HG03565 (cell line): Measurements from ENCODE around the gene BAHCC1.

ENCODE experiments used
- ATAC-seq: cut with Tn5 transposase; IDR thresholded peaks from one replicate; pipeline ENCODE4 v1.9.1; 2021; ENCODE audit warnings: mild to moderate bottlenecking, moderate library complexity; ENCODE audit not compliant: unreplicated experiment

Gene BAHCC1

DNA sequence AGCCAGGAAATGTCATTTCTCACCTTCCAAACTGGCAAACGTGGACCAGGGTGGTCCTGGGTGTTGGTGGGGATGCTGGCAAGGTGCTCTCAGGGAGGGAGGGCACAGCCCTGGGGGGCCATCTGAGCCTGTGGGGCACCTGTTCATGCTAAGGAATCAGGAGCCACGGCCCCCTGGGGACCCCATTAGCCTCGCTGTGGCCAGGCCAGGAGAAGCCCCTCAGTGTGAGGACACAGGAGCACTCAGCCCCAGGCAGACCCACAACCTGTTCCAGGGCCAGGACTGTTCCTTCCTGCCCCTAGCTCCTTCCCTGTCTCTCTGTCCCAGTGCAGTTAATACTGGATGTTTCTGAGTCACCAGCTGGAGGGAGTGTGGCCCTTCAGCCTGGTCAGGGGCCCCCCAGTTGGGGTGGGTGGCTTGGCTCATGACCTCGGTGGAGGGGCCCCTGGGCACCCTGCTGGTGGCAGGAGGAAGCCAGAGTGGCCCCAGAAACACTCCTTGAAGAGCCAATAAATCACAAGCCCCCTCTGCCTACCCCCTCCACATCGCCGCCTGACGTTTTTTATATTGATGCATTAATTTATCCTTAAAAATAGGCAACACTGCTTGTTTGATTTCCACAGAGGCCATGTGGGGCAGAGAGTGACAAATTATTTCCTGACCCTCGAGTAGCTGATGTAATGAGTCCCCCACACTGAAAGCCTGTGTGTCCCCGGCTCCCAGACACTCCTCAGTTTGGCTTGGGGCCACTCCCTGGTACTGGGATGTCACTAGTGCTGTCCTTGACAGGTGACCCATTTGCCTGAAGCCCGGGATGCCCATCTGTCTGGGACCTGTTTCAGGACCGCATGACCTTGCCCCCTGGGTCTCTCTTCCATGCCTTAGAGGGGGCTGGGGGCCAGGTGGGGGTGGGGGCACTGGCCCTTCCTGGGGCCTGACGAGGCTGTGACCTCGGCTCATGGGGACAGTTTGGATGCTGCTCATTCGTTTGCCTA is 95.0 kb downstream of the BAHCC1 start:
- no peak for ATAC-seq

- no peak for ATAC-seq
These were observed 95.9 kb downstream of the BAHCC1 start for GRCh38 chr17:81491181-81491581.

DNA sequence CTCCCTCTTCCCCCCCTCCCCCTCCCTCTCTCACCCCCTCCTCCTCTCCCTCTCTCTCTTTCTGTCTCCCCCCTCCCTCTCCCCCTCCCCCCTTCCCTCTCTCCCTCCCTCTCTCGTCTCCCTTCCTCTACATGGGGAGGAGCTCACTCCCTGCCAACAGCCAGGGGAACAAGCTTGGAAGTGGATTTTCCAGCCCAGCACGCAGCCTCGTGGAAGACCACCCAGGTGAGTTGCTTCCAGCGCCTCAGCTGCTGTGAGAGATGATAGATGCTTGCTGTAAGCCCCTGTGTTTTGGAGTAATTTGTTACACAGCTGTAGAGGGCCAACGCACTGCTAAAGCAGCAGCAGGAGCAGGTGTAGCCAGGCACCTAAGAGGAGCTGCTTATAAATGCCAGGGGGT is 96.5 kb downstream of the BAHCC1 start:
- no peak for ATAC-seq

- no peak for ATAC-seq
These were observed 96.9 kb downstream of the BAHCC1 start for GRCh38 chr17:81492202-81492601.

DNA sequence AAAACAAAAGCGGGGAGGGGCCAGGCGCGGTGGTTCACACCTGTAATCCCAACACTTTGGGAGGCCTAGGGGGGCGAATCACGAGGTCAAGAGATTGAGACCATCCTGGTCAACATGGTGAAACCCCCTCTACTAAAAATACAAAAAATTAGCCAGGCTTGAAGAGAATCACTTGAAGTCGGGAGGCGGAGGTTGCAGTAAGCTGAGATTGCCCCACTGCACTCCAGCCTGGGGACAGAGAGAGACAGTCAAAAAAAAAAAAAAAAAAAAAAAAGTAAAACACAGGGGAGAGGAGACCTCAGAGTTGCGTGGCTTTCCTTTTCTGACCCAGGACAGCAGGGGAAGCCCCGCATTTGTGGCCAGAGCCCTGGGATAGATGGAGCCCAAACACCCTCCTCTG is 97.4 kb downstream of the BAHCC1 start:
- ATAC-seq, result no peak

DNA sequence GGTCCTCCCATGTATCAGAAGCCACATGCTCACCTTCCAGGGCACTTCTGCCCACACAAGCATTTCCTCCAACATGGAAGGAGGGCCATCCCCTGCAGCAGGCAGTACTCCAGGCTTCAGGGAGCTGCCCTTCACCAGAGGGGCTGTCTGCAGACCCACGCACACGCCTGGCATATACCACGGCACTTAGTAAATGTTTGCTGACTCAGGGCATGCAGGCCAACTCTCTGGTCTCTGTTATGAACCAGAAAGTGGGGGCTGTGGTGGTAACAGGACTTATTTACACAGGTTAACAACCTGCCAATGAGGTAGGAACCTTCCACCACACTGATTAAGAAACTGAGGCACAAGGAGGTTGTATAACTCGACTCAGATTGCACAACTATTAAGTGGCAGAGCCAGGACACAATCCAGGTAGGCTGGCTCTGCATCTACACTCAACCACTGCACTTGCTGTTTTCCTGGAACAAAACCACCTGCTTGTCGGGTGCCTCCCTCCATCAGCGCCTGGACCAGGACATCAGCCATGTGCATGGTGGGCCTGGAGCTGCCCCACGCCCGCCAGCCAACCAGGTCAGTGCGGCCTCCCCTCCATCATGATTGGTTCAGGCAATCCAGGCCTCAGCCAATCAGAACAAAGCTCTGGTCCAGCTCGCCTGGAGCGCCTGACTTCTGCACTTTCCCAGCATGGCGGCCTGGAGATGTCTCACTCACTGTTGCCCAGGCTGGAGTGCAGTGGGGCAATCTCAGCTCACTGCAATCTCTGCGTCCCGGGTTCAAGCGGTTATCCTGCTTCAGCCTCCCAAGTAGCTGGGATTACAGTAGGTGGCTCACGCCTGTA is 98.2 kb downstream of the BAHCC1 start:
- ATAC-seq, result no peak

DNA sequence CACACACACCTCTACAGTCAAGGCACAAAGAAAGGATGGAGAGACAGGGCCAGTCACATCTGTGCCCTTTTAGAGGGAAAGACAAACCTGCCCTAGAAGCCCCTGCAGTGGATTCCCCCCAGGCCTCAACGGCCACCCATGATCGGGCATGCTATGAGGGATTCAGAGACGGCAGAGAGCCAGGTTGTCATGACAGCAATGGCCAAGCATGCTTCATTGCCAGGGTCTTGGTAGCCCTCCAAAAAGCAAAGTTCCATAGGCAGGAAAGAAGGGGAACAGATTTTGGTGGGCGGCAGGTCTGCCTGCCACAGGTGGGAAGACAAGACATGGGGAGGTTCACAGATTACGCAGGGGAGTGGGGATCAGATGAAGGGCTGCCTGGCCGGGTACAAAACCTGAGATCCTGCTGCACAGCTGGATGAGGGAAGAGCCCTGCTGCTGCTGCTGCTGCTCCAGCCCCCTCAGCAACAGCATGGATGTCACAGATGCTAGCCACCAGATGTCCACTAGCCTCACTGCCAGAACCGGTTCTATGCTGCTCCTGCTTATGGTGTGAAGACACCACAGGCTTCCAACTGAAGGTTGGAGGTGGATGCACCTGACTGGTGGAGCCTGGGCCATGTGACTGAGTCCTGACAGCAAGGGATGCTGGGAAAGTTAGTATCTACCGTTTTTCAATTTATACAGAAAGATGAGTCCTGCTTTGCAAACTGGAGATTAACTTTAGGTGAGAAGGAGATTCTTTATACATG is 99.5 kb downstream of the BAHCC1 start:
- no peak for ATAC-seq

GRCh38 chr17:81498953-81499600 is 103.8 kb downstream of the BAHCC1 start:
- no peak for ATAC-seq

DNA sequence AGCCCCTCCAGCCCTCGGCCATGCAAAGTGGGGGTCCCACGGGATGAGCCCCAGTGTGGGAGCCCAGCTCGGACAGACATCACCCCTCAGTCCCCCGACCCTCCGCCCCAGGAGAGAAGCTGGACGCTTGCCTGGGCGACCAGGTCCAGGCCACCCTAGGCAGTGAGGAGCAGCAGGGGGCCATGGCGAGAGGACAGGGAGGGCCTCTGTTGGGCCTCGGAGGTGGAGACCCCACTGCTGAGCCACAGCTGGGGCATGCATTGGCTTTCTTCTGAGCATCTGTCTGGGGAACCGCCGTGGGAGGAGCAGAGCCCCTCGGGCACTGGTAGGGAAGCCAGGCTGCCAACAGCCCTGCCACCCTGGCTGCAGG is 104.3 kb downstream of the BAHCC1 start:
- ATAC-seq, result no peak

GRCh38 chr17:81500047-81500446 is 104.8 kb downstream of the BAHCC1 start:
- no peak for ATAC-seq

DNA sequence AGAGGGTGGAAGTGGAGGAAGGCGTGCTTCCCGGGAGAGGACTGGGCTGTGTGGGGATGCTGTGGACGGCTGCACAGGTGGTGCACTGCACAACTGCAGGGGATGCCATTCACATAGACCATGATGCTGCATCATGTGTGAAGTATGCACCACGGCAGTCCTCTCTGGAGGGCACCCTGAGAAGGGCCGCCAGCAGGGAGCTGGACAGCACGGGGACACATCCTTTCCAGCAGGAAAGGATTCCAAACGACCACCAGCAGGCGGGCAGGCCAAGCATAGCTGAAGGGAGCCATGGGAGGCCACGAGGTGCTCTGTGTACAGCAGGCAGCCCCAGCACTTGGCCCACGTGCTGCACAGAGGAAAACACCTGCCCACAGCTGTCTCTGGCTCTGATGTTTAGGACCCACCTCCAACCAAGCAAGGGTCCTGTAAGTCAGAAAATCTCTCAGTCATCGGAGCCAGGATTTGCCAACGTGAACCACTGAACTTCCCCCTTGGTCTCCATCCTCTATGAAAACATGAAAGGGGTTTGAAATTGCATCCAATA is 107.3 kb downstream of the BAHCC1 start:
- ATAC-seq, result no peak

DNA sequence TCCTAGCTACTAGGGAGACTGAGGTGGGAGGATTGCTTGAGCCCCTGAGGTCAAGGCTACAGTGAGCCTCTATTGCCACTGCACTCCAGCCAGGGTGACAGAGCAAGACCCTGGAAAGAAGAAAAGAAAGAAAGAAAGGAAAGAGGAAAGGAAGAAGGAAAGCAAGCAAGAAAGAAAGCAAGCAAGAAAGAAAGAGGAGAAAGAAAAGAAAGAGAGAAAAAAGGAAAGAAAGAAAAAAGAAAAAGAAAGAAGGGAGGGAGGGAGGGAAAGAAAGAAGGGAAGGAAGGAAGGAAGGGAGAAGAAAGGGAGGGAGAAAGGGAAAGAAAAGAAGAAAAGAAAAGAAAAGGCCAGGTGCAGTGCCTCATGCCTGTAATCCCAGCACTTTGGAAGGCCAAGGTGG is 108.4 kb downstream of the BAHCC1 start:
- ATAC-seq, result no peak

- ATAC-seq, result no peak
These were observed 113.5 kb downstream of the BAHCC1 start for GRCh38 chr17:81508639-81509206.

DNA sequence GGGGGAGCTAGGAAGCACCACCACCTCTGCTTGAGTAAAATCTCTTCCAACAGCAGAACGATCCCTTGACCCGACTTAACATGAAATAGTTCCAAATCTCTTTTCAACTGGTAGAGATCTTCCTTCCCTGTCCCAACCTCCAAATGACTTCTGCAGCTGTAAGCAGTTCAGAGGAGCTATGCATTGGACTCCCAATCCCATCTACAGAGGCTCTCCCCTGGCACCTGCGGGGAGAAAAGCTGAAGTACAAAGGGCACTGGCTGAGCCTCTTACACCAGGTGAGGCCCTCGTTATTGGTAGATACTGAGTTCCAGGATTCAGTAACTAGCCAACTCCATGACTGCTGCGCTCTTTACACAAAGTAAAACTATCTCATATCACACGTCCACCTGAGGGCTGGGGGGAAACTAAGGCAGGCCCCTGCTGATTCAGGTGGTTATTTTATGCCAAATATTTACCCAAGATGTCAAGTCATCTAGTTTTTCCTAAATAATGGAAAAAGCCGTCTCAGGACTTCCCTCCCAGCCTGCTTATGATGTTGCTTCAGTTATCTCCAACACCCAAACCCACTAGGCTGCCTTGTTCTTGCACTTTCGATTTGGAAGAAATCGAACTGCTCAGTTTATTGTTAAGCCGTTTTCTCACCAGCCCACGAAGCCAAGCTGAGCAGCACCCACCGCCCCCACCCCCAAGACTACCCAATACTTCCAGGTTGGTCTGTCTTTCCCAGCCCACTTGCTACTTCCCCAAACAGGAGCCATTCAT is 114.1 kb downstream of the BAHCC1 start:
- no peak for ATAC-seq

- no peak for ATAC-seq
These were observed 114.9 kb downstream of the BAHCC1 start for GRCh38 chr17:81509972-81510784.

DNA sequence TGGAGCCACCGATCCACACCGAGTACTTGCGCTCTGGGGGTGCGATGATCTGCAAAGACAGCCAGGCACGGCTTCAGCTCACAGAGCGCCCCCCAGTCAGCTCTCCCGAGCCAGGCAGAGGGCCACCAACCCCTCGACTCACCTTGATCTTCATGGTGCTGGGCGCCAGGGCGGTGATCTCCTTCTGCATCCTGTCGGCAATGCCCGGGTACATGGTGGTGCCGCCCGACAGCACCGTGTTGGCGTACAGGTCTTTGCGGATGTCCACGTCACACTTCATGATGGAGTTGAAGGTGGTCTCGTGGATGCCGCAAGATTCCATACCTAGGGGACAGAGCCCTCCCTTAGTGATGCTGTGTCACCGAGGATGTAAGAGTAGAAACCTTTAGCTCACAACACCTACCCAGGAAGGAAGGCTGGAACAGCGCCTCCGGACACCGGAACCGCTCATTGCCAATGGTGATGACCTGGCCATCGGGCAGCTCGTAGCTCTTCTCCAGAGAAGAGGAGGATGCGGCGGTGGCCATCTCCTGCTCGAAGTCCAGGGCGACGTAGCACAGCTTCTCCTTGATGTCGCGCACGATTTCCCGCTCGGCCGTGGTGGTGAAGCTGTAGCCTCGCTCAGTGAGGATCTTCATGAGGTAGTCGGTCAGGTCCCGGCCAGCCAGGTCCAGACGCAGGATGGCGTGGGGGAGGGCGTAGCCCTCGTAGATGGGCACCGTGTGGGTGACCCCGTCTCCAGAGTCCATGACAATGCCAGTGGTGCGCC is 115.7 kb downstream of the BAHCC1 start:
- no peak for ATAC-seq

DNA sequence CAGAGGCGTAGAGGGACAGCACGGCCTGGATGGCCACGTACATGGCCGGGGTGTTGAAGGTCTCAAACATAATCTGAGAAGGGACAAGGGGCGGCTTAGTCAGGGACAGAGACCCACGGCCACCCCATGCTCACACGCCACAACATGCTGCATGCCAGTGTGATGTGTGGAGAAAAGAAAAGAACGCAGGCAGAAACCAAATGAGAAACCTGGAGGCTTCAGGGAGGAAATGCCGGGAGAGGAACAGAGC is 116.2 kb downstream of the BAHCC1 start:
- no peak for ATAC-seq
